ENCODE data around the gene GABBR2.

GABBR2 gene

GRCh38 chr9:98442114-98442513, 266.6 kb downstream of the GABBR2 start:
- no peak for DNase-seq (ENCODE audit: low read depth)

GRCh38 chr9:98438666-98439065, 270.1 kb downstream of the GABBR2 start:
- no peak for DNase-seq (ENCODE audit: low read depth)

- DNase-seq (ENCODE audit: low read depth), result no peak
These were observed 271.2 kb downstream of the GABBR2 start for GRCh38 chr9:98437458-98438034.

- DNase-seq (ENCODE audit: low read depth), result no peak
These were observed 275.8 kb downstream of the GABBR2 start for GRCh38 chr9:98432960-98433359.

- no peak for DNase-seq (ENCODE audit: low read depth)
These were observed 276.6 kb downstream of the GABBR2 start for GRCh38 chr9:98432134-98432533.

GRCh38 chr9:98430535-98431292, 278.0 kb downstream of the GABBR2 start:
- DNase-seq (ENCODE audit: low read depth), result no peak

GRCh38 chr9:98429613-98430012, 279.1 kb downstream of the GABBR2 start:
- DNase-seq (ENCODE audit: low read depth), result peak; percentile 20

GRCh38 chr9:98428454-98428853, 280.3 kb downstream of the GABBR2 start:
- DNase-seq (ENCODE audit: low read depth), result no peak

GRCh38 chr9:98427491-98427890, 281.2 kb downstream of the GABBR2 start:
- DNase-seq (ENCODE audit: low read depth), result no peak

GRCh38 chr9:98425079-98425478, 283.7 kb downstream of the GABBR2 start:
- DNase-seq (ENCODE audit: low read depth), result no peak

GRCh38 chr9:98419260-98419603, 289.5 kb downstream of the GABBR2 start:
- DNase-seq (ENCODE audit: low read depth), result no peak

- DNase-seq (ENCODE audit: low read depth), result no peak
These were observed 290.0 kb downstream of the GABBR2 start for GRCh38 chr9:98418578-98419259.

- DNase-seq (ENCODE audit: low read depth), result no peak
These were observed 292.2 kb downstream of the GABBR2 start for GRCh38 chr9:98416294-98417248.

GRCh38 chr9:98415782-98416181, 293.0 kb downstream of the GABBR2 start:
- no peak for DNase-seq (ENCODE audit: low read depth)

- no peak for DNase-seq (ENCODE audit: low read depth)
These were observed 295.7 kb downstream of the GABBR2 start for GRCh38 chr9:98413084-98413483.

- DNase-seq (ENCODE audit: low read depth), result no peak
These were observed 296.5 kb downstream of the GABBR2 start for GRCh38 chr9:98412101-98412842.

- peak; percentile 14 for DNase-seq (ENCODE audit: low read depth)
These were observed 298.5 kb downstream of the GABBR2 start for GRCh38 chr9:98410185-98410697.

GRCh38 chr9:98409719-98410118, 299.0 kb downstream of the GABBR2 start:
- DNase-seq (ENCODE audit: low read depth), result no peak

- no peak for DNase-seq (ENCODE audit: low read depth)
These were observed 302.3 kb downstream of the GABBR2 start for GRCh38 chr9:98406469-98406868.

- DNase-seq (ENCODE audit: low read depth), result no peak
These were observed 304.5 kb downstream of the GABBR2 start for GRCh38 chr9:98404237-98404636.

- no peak for DNase-seq (ENCODE audit: low read depth)
These were observed 305.0 kb downstream of the GABBR2 start for GRCh38 chr9:98403715-98404114.
